H1 (cell line): ENCODE results near the gene PKIB. TPM values are rescaled to one million over a fixed set of nuclear protein-coding genes. Genes with fewer than 3 reads are reported as not detected.

Experiments used
- CTBP2 ChIP-seq: IDR thresholded peaks from 2 replicates; pipeline ENCODE4 v1.7.0; 2011; ENCODE audit warnings: borderline replicate concordance, mild to moderate bottlenecking, moderate library complexity, mixed read lengths, low read length; ENCODE audit not compliant: insufficient read depth, insufficient read length
- TEAD4 ChIP-seq: IDR thresholded peaks from 2 replicates; pipeline ENCODE4 v1.6.1; 2012; ENCODE audit warnings: low read depth, low read length, inconsistent platforms, mixed read lengths
- polyA plus RNA-seq, 7 experiments: library from polyadenylated mRNA; depleted of rRNA in 3 of 7; stranded (reverse) in 5 of 7; unstranded in 2 of 7; fragments of >200 nt in 5 of 7; fragments of 200-250 nt in 2 of 7; gene quantifications; 1 replicate in 5 of 7; 2 replicates in 1 of 7; 4 replicates in 1 of 7; pipeline versions ENCODE4 v1.2.1 to v1.2.3, GENCODE V29; 2011 to 2013; ENCODE audit warnings: missing spikeins in 2 of 7, mixed read lengths in 2 of 7
- total RNA-seq: library from RNA; stranded (reverse); fragmentation: NEBNext Ultra II Directional; extraction: Animal tissue kit (Norgen Biotek cat#: 25700); gene quantifications from 2 replicates; pipeline ENCODE4 v1.2.1, GENCODE V29; 2021

The PKIB gene
- total and polyA plus RNA-seq, 2 of the 8 experiments (the other 6 are each of a cell fraction or from before 2014, with no cell fraction given) = 13.5 to 73.3 TPM

GRCh38 chr6:122709922-122710512 lies 99.8 kb downstream of the PKIB start (continued):
- no peak for TF ChIP-seq CTBP2
- TF ChIP-seq TEAD4 = no peak
